Iris pigment epithelial cell (primary cell): ENCODE results near the gene APOBEC3G.

Experiments used
- DNase-seq: peaks from one replicate; pipeline ENCODE4 v3.0.0-alpha.2; 2011; ENCODE audit warnings: low read depth

Gene APOBEC3G

GRCh38 chr22:39091126-39092081, 14.3 kb downstream of the APOBEC3G start:
- no peak for DNase-seq

GRCh38 chr22:39092111-39092862, 15.2 kb downstream of the APOBEC3G start:
- DNase-seq = no peak

GRCh38 chr22:39094717-39095389, 17.8 kb downstream of the APOBEC3G start:
- no peak for DNase-seq

DNA sequence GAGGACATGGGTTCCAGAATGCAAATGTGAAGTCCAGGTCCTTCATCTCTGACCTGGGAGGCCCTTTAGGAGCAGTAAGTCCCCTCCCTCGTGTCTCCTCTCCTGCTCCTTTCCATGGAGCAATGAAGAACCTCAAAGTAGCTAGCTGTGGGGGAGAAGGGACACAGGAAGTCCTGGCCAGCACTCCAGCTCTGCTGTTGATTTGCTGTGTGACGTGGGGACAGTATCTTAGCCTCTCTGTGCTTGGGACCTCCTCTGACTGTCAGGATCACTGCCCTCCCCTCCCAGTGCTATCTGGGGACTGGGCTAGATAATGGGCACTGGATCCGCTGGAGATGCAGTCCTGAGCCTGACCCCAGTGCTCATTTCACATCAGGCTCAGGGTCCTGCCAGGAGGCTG, 18.9 kb downstream of the APOBEC3G start:
- DNase-seq = no peak

DNA sequence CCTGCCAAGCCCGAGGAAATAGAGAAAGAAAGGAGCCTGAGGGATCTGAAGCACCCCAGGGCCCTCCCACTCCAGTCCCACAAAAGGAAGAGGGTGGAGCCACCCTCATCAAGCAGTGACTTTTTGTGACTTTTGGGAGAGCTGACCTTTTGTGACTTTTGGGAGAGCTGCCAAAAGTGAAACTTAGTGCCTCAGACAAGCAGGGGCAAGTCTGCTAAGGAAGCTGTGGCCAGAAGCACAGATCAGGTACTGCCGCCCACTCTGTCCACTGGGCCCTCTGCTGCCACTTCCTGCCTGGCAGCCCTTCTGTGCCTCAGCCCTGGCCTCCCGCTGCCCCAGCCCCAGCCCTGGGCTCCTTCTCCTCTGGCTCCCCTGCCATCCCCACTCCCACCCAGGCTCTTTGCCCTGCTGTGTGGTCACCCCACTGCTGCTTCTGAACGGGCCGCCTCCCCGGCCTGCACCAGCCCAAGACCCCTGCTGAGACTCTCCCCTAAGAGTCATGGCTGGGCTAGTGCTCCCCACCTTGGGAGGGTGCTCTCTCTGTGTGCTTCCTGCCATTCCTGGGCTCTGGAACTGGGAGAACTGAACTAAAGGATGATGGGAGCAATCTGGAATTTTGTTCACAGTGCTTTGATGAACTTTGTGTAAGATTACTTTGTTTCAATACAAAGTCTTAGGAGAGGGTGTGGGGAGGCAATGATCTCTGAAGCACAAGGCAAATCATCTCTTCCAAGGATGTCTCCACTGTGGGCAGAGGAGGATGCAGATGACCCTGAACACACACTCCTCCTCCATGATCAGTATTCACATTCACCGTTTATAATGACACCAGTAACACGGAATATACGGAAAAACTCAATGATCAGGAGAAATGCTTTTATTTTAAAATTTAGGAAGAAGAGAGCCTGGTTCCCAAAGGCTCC, 20.3 kb downstream of the APOBEC3G start, which contains the start of gene APOBEC3H:
Gene APOBEC3H, plus strand, starts transcription at position 147 of the 923 bp plus-strand sequence. CDS start 3,035 bp downstream, outside the sequence.
- peak; percentile 12 for DNase-seq

- DNase-seq = no peak
Observed at GRCh38 chr22:39098026-39098425, 21.0 kb downstream of the APOBEC3G start.

GRCh38 chr22:39098576-39098975, 21.5 kb downstream of the APOBEC3G start:
- no peak for DNase-seq

DNA sequence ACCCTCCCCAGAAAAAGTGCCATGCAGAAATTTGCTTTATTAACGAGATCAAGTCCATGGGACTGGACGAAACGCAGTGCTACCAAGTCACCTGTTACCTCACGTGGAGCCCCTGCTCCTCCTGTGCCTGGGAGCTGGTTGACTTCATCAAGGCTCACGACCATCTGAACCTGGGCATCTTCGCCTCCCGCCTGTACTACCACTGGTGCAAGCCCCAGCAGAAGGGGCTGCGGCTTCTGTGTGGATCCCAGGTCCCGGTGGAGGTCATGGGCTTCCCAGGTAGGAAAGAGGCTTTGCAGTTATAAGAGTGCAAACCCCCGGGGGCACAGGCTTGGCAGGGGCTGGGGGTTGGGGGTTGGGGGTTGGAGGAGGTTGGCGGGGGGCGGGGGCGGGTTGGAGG, 24.2 kb downstream of the APOBEC3G start:
- no peak for DNase-seq

GRCh38 chr22:39103431-39103830, 26.4 kb downstream of the APOBEC3G start:
- no peak for DNase-seq

GRCh38 chr22:39106326-39106725, 29.3 kb downstream of the APOBEC3G start:
- DNase-seq = no peak

- no peak for DNase-seq
Observed at GRCh38 chr22:39108487-39108886, 31.4 kb downstream of the APOBEC3G start.

DNA sequence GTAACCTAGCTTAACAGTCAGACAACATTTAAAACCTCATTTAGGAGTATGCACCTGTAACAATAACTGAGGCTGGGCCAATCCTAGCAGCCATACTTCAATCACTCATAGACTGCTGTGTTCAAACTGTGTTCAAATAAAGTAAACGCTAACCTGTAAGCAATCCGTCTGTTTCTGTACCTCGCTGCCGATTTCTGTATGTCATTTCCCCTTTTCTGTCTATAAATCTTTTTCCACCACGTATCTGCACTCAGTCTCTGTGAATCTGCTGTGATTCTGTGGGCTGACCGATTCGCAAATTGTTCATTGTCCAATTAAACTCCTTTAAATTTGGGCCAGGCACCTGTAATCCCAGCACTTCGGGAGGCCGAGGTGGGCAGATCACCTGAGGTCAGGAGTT, 32.3 kb downstream of the APOBEC3G start:
- no peak for DNase-seq

DNA sequence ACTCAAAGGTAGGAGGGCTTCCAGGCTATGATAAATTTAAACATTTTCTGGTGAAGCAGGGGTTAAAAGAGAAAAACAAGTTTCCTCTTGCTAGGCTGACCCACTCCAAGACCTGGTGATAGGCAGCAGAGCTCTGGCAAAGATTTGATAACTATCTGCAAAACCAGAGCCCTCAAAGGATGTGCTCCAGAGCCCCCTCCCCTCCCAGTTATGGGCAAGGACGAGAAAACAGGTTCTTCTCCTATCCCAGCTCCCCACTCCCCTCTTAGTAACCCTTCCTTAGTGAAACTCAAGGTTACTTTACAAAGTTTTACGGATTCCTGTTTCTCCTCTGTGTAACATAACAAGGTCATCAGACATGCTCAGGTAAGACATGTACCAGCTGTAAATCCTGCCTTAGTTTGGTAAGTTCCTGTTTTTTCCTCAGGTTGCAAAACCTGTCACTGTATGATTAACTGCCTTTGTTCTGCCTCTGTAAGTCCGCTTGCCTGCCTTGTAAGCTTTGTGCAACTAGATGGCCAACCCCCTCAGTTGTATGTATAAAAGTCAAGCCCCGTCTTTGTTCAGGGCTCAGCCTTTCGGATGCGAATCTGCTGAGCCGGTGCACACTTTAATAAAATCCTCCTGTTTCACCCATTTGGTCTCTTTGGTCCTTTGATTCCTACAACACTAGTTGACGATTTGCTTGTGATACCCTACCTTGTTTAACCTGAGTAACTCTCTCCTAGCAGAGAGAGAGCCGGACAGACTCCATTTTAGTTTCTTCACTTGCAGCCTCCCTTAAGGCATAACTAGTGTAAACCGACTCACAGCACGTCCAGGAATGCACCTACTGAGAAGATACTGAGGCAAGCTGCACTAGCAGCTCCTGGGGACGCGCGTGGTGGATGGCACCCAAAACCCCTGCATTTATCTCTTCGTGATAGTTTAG, 33.8 kb downstream of the APOBEC3G start:
- DNase-seq = no peak

- no peak for DNase-seq
Observed at GRCh38 chr22:39114112-39114511, 37.0 kb downstream of the APOBEC3G start.

DNA sequence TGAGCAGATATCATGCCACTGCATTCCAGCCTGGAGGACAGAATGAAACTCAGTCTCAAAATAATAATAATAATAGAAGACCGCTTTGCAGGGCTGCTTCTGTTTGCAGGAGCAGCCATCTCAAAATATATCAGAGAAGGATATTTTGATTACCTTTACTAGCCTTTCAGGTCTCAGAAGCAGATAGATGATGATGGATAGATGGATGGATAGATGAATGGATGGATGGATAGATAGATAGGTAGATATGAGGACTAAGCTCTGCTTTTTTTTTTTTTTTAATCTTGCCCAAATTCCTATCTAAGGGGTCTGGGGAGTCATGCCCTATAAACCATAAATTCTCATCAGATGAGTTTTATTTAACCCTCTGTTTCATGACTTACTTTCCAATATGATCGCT, 38.5 kb downstream of the APOBEC3G start:
- no peak for DNase-seq

DNA sequence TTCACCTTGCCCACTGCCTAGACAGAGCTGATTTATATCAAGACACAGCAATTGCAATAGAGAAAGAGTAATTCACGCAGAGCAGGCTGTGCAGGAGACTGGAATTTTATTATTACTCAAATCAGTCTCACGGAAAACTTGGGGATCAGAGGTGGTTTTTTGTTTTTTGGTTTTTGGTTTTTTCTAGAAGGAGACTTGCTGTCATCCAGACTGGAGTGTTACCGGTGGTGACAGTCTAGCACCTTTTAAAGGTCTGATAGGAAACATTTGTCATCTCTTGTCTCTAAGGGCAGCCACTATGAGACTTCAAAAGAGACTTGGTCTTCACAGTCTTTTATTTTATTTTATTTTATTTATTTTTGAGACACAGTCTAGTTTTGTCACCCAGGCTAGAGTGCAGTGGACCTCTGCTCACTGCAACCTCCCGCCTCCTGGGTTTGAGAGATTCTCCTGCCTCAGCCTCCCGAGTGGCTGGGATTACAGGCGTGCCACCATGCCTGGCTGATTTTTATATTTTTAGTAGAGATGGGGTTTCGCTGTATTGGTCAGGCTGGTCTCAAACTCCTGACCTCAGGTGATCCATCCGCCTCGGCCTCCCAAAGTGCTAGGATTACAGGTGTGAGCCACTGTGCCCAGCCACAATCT, 39.0 kb downstream of the APOBEC3G start:
- no peak for DNase-seq

DNA sequence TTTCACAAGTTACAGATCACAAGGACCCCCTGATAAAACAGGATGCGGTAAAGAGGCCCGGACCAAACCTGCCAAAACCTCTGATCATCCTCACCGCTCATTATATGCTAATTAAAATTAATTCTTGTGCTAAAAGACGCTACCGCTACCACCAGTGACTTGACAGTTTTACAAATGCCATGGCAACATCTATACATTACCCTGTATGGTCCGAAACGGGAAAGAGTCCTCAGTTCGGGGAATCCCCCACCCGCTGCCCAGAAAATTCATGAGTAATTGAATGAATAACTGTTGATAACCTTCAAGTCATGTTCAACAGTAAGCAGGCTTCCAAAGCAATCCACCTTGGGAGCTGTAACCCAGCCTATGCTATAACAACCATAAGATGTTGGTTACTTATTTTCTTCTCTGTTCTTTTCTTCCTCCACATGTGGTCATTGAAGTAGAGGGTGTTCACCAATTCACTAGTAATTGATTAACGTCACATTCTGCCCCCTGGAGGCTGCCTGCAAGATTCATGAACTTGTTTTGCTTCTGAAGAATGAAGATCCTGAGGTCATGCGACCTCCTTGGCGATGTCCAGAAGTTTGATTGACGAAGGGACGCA, 40.6 kb downstream of the APOBEC3G start:
- peak; percentile 50 for DNase-seq

GRCh38 chr22:39120983-39121382, 43.9 kb downstream of the APOBEC3G start:
- no peak for DNase-seq

GRCh38 chr22:39122772-39123470, 45.8 kb downstream of the APOBEC3G start:
- no peak for DNase-seq
